HG02852 (cell line): ENCODE measurements around the gene IFRD2.
"Not testable (repeated sequence)": the region's sequence is repeated elsewhere in the genome, so short reads cannot be mapped to it uniquely, and the experiment has no call there.

Source experiments
- ATAC-seq: cut with Tn5 transposase; IDR thresholded peaks from one replicate; pipeline ENCODE4 v1.9.1; 2021; ENCODE audit warnings: mild to moderate bottlenecking, moderate library complexity; ENCODE audit not compliant: unreplicated experiment

IFRD2 gene

GRCh38 chr3:50324351-50325112 is 32.3 kb upstream of the IFRD2 start:
- no peak for ATAC-seq

GRCh38 chr3:50323614-50324199 is 31.5 kb upstream of the IFRD2 start:
- no peak for ATAC-seq

GRCh38 chr3:50323092-50323600 is 30.9 kb upstream of the IFRD2 start:
- ATAC-seq, result no peak

DNA sequence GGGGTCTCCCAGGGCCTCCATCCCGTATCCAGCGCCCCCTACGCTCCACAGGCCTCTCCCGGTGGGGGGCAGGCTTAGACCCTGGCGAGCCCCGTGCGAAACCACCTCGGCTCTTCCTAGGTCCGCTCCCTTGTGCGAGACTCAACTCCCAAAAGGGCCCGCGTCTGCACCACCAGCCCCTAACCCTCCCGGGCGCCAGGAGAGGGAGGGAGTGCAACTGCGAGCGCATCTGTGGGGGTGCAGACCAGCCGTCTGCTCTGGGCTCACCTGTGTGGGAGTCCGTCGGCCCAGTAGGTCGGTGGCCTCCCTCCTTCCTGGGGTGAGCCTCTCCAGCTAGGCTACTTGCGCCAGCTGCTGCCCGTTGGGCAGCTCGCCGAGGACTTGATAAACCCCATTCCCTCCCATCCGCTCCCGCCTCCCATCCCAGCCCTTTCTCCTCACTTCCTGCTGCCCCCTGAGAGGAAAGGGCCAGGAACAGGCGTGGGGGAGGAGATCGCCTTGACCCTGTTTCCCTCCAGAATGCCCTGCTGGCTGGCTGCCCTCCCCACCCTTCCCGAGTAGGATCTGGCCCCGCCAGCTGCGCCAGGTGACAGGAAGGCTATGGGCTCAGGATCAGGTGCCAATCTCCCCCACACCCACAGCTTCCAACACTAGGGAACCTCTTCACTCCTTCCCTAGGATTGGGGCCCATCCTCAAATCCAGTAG is 30.3 kb upstream of the IFRD2 start, which contains the start of gene HYAL2:
Gene HYAL2, minus strand, starts transcription at position 360 of the 706 bp plus-strand sequence. CDS start 2,256 bp downstream, outside the sequence.
- ATAC-seq, result no peak

- ATAC-seq, result no peak
These were observed 29.8 kb upstream of the IFRD2 start for GRCh38 chr3:50322115-50322385.

- peak; percentile 80 for ATAC-seq
These were observed 29.3 kb upstream of the IFRD2 start for GRCh38 chr3:50321336-50322114.

GRCh38 chr3:50320853-50321335 is 28.7 kb upstream of the IFRD2 start:
- peak; percentile 56 for ATAC-seq

DNA sequence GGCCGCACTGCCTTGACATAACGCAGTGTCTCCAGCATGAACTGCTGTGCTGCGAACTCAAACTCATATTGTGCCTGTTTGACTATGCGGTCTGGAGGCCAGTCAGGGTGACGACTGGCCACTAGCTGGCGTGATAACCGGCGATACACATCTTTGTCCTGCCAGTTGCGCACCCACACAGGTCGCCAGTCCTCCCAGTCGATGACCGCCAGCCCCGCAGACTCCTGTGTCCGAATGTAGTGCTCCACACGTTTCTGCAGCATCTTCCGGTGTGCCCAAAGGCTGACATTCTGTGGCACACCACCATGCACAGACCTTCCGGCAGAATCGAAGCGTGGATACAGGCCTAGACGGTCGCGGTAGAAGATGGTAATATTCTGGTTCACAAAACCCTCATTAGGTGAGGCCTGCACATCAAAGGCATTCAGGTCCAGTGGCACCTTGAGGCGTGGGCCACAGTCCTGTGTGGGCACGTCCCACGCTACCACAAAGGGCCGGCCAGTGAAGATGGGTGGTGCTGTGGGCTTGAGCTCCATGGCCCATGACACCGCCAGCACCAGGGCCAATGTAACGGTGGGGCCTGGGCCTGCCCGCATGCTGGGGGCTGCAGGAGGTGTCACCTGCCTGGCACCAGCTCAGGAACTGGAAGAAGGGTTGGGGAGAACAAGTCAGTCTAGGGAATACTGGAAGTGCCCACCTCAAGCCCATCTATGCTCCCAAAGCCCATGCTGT is 27.8 kb upstream of the IFRD2 start:
- no peak for ATAC-seq

DNA sequence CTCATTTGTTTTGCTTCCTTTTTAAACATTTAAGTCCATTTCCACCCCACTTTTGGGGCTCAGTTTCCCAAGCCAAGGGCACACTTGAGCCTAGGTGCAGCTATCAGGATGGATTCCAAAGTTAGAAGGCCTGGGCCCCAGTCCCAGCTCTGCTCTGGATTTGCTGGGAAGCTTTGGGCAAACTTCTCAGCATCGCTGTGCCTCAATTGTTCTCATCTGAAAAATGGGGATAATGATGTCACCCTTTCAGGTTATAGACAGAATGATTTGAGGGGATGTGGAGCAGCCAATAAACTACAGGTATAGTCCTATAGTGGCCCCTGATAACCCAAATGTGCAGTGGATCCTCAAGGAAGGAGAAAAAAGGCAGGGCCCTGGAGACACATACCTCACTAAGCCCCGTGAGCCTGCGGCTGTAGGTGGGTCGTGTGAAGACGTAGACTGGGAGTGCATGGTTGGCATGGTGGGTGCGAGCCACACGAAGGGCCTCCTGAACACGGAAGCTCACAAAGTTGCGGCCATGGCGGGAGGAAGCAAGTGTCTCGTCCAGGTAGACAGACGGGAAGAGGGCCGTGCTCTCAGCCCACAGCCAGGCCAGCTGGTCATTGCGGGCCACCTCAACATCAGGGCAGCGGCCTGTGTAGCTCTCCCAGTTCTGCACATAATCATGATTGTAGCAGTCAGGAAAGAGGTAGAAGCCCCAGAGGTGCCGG is 27.1 kb upstream of the IFRD2 start:
- ATAC-seq, result no peak

- ATAC-seq, result no peak
These were observed 26.4 kb upstream of the IFRD2 start for GRCh38 chr3:50318615-50319014.

GRCh38 chr3:50318163-50318562 is 25.9 kb upstream of the IFRD2 start:
- no peak for ATAC-seq

GRCh38 chr3:50317300-50317699 is 25.1 kb upstream of the IFRD2 start:
- ATAC-seq, result no peak

- ATAC-seq, result no peak
These were observed 24.5 kb upstream of the IFRD2 start for GRCh38 chr3:50316657-50317242.

DNA sequence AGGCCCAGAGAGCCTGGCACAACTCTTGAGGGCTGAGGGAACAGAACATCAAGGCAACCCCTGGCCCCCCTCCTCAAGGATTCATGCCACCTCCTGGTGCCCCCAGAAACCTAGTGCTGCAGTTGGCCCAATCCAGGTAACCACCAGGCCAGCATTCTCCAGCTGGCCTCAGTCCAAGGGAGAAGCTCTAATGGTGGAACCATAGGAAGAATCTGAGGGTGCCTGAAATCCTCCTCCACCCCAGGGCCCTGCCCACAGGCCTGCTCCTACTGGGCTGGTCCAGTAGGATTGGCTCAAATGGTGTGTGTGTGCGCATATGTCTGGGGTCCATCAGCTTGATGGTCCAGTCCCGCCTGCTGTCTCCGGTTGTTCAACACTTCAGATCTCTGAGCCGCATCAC is 22.6 kb upstream of the IFRD2 start:
- no peak for ATAC-seq

DNA sequence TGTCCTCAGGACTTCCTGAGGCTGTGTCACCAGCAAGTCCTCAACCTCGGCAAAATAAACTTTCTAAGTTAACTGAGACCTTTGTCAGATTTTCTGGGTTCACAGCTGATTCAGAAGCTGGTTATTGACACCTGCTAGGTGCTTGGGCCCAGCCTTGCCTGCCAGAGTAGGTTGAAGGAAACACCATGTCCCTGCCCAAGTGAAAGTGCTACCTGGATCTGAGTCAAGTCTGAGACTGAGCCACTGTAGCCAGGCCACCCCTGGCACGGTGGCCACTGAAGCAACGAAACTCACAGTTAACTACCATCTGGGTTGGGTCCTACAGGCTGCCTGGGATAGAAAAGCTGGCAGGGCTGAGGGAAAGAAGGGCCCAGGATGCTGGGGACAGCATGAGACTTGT is 22.1 kb upstream of the IFRD2 start:
- no peak for ATAC-seq

GRCh38 chr3:50312041-50312440 is 19.8 kb upstream of the IFRD2 start:
- ATAC-seq, result not testable (repeated sequence)

DNA sequence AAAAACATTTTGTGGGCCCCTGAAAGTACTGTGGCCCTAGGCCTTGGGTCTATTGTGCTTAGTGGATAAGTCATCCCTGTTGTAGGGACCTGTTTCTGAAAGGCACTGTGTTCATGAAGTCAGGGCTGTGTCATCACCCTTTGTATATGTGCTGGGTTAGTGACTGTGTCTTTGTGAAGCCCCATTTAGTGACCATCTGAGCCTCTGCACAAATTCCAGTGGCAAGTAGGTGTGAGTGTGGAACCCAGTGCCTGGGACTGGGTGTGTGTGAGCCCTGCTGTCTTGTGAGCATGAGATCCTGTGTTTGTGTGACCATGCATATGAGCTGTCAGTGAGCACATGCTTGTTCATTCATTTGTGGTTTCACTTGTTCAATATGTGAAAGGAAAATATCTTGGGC is 12.4 kb upstream of the IFRD2 start:
- no peak for ATAC-seq

- no peak for ATAC-seq
These were observed 11.0 kb upstream of the IFRD2 start, which contains the start of gene HYAL1 for GRCh38 chr3:50303013-50303815. HYAL1 (minus strand) TSS chr3:50303574; CDS start chr3:50302956, 618 bp downstream.
